Skeletal muscle tissue (tissue), 4 donors: Measurements from ENCODE around the gene RAB22A. TPM values are rescaled to one million over a fixed set of nuclear protein-coding genes. Genes with fewer than 3 reads are reported as not detected.

Experiments
- H3K27ac ChIP-seq: one replicate; pipeline ENCODE4 v1.7.0; 2013; ENCODE audit warnings: mild to moderate bottlenecking, low read depth, low read length, inconsistent platforms
- H3K27me3 ChIP-seq, 3 donors: one replicate each; pipeline ENCODE4 v1.7.0; 2013; ENCODE audit warnings: low read length in 3 of 3; ENCODE audit not compliant: control insufficient read depth in 3 of 3, insufficient read depth in 3 of 3
- H3K36me3 ChIP-seq, 3 donors: one replicate each; pipeline ENCODE4 v1.7.0; 2013; ENCODE audit warnings: low read length in 3 of 3; ENCODE audit not compliant: control insufficient read depth in 3 of 3, insufficient read depth in 3 of 3
- H3K4me1 ChIP-seq, 3 donors: one replicate each; pipeline ENCODE4 v1.7.0; 2013; ENCODE audit warnings: low read length in 3 of 3, mild to moderate bottlenecking in 3 of 3; ENCODE audit not compliant: control insufficient read depth in 3 of 3, insufficient read depth in 3 of 3
- H3K4me3 ChIP-seq, 3 donors: one replicate each; pipeline ENCODE4 v1.7.0; 2013; ENCODE audit warnings: low read length in 3 of 3
- H3K9ac ChIP-seq, 3 donors: one replicate each; pipeline ENCODE4 v1.7.0; 2013; ENCODE audit warnings: low read length in 3 of 3, mild to moderate bottlenecking in 3 of 3, moderate library complexity in 2 of 3, low read depth in 1 of 3
- H3K9me3 ChIP-seq, 3 donors: one replicate each; pipeline ENCODE4 v1.7.0; 2013; ENCODE audit warnings: low read length in 3 of 3; ENCODE audit not compliant: control insufficient read depth in 3 of 3
- total RNA-seq: library from RNA; depleted of rRNA; stranded (reverse); fragments of >200 nt; gene quantifications from one replicate; pipeline ENCODE4 v1.2.3, GENCODE V29; 2014
- donor health status: Osteomylitis.

The RAB22A gene
- total RNA-seq, 1 donor from 2014 or later: 10.4 TPM

- H3K36me3 ChIP-seq: peaks cover 0 to 4% (median 2%) of the 10 kb centered on the region in 3 donors
- no peak overlapping the region for H3K27ac ChIP-seq
- H3K4me1 ChIP-seq: no peaks in the 10 kb centered on the region
- no peak overlapping the region for H3K4me3 ChIP-seq
- no peak overlapping the region for H3K9ac ChIP-seq
- no peaks in the 10 kb centered on the region for H3K9me3 ChIP-seq
- H3K27me3 ChIP-seq: no peaks in the 10 kb centered on the region
Observed at GRCh38 chr20:58300321-58300720, 9.2 kb upstream of the RAB22A start.

- Histone ChIP-seq H3K9ac (no peak overlapping the region), H3K9me3 (no peaks in the 10 kb centered on the region), H3K27me3 (no peaks in the 10 kb centered on the region), H3K4me3 (no peak overlapping the region), H3K27ac (no peak overlapping the region), H3K36me3 (peaks cover 0 to 4% (median 2%) of the 10 kb centered on the region in 3 donors), H3K4me1 (peaks cover 0 to 5% (median 2%) of the 10 kb centered on the region in 3 donors)
Observed at GRCh38 chr20:58303547-58303946, 6.0 kb upstream of the RAB22A start.

- no peaks in the 10 kb centered on the region for H3K27me3 ChIP-seq
- no peak overlapping the region for H3K4me3 ChIP-seq
- peaks cover 0 to 5% (median 2%) of the 10 kb centered on the region in 3 donors for H3K4me1 ChIP-seq
- no peak overlapping the region for H3K9ac ChIP-seq
- H3K9me3 ChIP-seq: no peaks in the 10 kb centered on the region
- peaks cover 0 to 4% (median 2%) of the 10 kb centered on the region in 3 donors for H3K36me3 ChIP-seq
- H3K27ac ChIP-seq: no peak overlapping the region
Observed at GRCh38 chr20:58305061-58305460, 4.5 kb upstream of the RAB22A start.

- Histone ChIP-seq H3K27ac (no peak overlapping the region), H3K4me1 (peaks cover 0 to 13% (median 4%) of the 10 kb centered on the region in 3 donors), H3K4me3 (no peak overlapping the region), H3K27me3 (no peaks in the 10 kb centered on the region), H3K9me3 (no peaks in the 10 kb centered on the region), H3K9ac (no peak overlapping the region), H3K36me3 (peaks cover 0 to 5% (median 4%) of the 10 kb centered on the region in 3 donors)
Observed at GRCh38 chr20:58306421-58307261, 2.9 kb upstream of the RAB22A start.

- Histone ChIP-seq H3K9ac (no peak overlapping the region), H3K27ac (no peak overlapping the region), H3K4me3 (no peak overlapping the region), H3K9me3 (no peaks in the 10 kb centered on the region), H3K27me3 (no peaks in the 10 kb centered on the region), H3K4me1 (peaks cover 0 to 13% (median 4%) of the 10 kb centered on the region in 3 donors), H3K36me3 (peaks cover 2 to 7% (median 3%) of the 10 kb centered on the region in 3 donors)
Observed at GRCh38 chr20:58307270-58307669, 2.2 kb upstream of the RAB22A start.

- Histone ChIP-seq H3K27ac (peak overlapping the region; percentile 57), H3K36me3 (peaks cover 5 to 13% (median 9%) of the 10 kb centered on the region in 3 donors), H3K4me3 (peak overlapping the region; percentile 79 to 80 (median 79)), H3K27me3 (no peaks in the 10 kb centered on the region), H3K9ac (peak overlapping the region in 1 of 3 donors; percentile 52), H3K9me3 (no peaks in the 10 kb centered on the region), H3K4me1 (peaks cover 0 to 15% (median 4%) of the 10 kb centered on the region in 3 donors)
Observed at GRCh38 chr20:58308290-58308679, 1.2 kb upstream of the RAB22A start.

- Histone ChIP-seq H3K27me3 (no peaks in the 10 kb centered on the region), H3K9ac (peak overlapping the region; percentile 51 to 70 (median 52)), H3K4me1 (peaks cover 0 to 16% (median 4%) of the 10 kb centered on the region in 3 donors), H3K4me3 (peak overlapping the region; percentile 79 to 80 (median 79)), H3K9me3 (no peaks in the 10 kb centered on the region), H3K36me3 (peaks cover 8 to 17% (median 11%) of the 10 kb centered on the region in 3 donors), H3K27ac (peak overlapping the region; percentile 57)
Observed at GRCh38 chr20:58308680-58309527, 611 bp upstream of the RAB22A start.

- Histone ChIP-seq H3K36me3 (peaks cover 14 to 28% (median 18%) of the 10 kb centered on the region in 3 donors), H3K27me3 (no peaks in the 10 kb centered on the region), H3K9ac (peak overlapping the region; percentile 87 to 91 (median 89)), H3K4me3 (peak overlapping the region; percentile 82 to 85 (median 85)), H3K27ac (peak overlapping the region; percentile 71), H3K9me3 (no peaks in the 10 kb centered on the region), H3K4me1 (peaks cover 0 to 16% (median 4%) of the 10 kb centered on the region in 3 donors)
Observed at GRCh38 chr20:58310291-58310782, 822 bp downstream of the RAB22A start.

GRCh38 chr20:58312836-58313235, 3.3 kb downstream of the RAB22A start:
- Histone ChIP-seq H3K27ac (no peak overlapping the region), H3K4me1 (peaks cover 0 to 13% (median 4%) of the 10 kb centered on the region in 3 donors), H3K9me3 (no peaks in the 10 kb centered on the region), H3K9ac (peak overlapping the region in 1 of 3 donors; percentile 16), H3K36me3 (peaks cover 23 to 34% (median 23%) of the 10 kb centered on the region in 3 donors), H3K27me3 (no peaks in the 10 kb centered on the region), H3K4me3 (no peak overlapping the region)
